Midbrain (tissue), 1 donor: Measurements from ENCODE around the gene LRIG1.
A peak's percentile ranks its signal among the peaks of the same experiment; 100 is the strongest.

Source experiments
- DNase-seq: peaks from one replicate; lab custom pipeline; 2025; lab: John Stamatoyannopoulos, UW

LRIG1 gene

GRCh38 chr3:66500576-66501482 is at the start of gene LRIG1:
Gene LRIG1, minus strand, starts transcription at chr3:66501022. Its CDS starts 615 bp downstream, at chr3:66500407.
- DNase-seq: peak; percentile 99

DNA sequence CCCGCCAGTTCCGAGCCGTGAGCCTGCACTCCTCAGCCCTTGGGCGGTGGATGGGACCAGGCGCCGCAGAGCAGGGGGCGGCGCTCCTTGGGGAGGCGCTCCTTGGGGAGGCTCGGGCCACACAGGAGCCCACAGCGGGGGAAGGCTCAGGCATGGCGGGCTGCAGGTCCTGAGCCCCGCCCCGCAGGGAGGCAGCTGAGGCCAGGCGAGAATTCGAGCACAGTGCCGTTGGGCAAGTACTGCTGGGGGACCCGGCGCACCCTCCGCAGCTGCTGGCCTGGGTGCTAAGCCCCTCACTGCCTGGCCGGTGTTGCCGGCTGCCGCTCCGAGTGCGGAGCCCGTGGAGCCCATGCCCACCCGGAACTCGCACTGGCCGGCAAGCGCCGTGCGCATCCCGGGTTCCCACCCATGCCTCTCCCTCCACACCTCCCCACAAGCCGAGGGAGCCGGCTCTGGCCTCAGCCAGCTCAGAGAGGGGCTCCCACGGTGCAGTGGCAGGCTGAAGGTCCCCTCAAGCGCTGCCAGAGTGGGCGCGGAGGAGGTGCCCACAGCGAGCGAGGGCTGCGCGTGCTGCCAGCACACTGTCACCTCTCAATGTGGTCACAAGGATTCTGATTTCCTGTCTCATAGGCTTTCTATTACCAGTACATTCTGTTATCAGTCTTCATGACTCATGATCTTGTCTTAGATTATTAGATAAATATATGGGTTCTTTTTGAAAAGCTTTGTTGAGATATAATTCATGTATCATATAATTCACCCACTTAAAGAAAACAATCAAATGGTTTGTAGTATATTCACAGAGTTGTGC is 44.0 kb upstream of the LRIG1 start:
- no peak for DNase-seq

DNA sequence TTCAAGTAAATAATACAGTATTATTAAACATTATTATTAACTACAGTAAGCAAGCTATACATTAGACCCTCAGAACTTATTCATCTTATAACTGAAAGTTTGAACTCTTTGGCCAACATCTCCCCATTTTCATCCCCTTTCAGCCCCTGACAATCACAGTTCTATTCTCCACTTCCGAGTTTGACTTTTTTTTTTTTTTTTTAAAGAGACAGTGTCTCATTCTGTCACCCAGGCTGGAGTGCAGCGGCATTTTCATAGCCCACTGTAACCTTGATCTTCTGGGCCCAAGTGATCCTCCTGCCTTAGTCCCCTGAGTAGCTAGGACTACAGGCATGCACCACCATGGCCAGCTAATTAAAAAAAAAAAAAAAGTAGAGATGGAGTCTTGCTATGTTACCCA is 41.3 kb upstream of the LRIG1 start:
- no peak for DNase-seq

- DNase-seq: no peak
Measured at GRCh38 chr3:66539466-66539989, 38.7 kb upstream of the LRIG1 start.

GRCh38 chr3:66538390-66538789 is 37.6 kb upstream of the LRIG1 start:
- DNase-seq: peak; percentile 20

GRCh38 chr3:66537735-66538134 is 36.9 kb upstream of the LRIG1 start:
- DNase-seq: peak; percentile 21

- DNase-seq: no peak
Measured at GRCh38 chr3:66536791-66537190, 36.0 kb upstream of the LRIG1 start.

GRCh38 chr3:66534304-66534845 is 33.6 kb upstream of the LRIG1 start:
- no peak for DNase-seq

GRCh38 chr3:66532613-66533012 is 31.8 kb upstream of the LRIG1 start:
- no peak for DNase-seq

DNA sequence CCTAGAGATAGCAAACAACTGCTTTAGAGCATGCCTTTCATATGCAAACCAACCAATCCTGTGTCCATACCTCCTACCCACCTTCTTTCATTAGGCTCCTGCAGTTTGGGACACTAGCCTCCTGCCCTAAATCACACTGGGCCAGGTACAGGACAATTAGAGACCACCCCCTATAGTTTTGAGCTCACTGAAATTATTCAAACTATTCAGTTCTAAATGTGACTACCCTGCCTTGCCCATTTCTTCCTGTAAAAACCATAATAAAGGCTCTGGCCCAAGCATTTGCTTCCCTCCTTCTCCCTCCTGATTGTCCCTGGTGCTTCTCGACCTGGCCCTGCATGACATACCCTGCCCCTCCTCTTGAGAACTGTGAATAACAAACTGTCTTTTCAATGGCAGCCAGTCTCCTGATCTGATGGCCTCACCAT is 31.4 kb upstream of the LRIG1 start:
- DNase-seq: no peak

DNA sequence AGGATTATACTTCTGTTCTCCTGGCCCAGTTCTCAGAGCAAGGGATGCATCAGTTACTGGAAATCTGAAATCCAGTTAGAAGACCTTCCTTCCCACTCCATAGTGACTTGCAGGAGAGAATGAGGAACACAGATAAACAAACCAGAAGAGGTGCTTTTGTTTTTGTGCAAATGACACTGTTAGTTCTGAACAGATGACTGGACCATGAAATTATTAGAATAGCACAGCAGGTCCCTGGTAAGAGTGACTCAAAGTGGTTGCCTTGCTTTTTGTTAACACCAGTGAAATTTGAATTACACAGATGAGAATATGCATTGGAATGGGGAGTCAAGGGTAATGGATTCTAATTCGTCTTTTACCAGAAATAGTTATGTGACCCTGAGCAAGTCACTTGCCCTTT is 30.4 kb upstream of the LRIG1 start:
- DNase-seq: no peak

DNA sequence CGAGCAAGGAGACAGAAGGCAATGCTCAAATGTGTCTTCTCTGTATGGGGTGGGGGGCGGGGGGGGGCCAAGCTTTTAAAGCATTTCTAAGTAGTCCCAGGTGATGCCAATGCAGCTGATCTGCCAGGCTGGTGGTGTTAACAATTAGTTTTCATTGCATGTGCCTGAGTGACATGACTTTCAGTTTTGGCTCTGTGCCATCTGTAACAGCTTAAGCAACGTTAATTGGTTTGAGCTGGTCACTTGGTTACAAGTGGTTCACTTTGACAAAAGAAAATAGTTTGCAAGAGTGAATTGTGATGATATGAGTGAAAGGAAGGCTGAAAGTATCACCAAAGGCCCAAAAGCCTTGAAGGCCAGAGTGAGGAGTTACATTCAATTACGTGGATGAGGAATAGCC is 26.4 kb upstream of the LRIG1 start:
- DNase-seq: no peak

GRCh38 chr3:66525771-66526170 is 24.9 kb upstream of the LRIG1 start:
- DNase-seq: no peak

GRCh38 chr3:66520724-66521123 is 19.9 kb upstream of the LRIG1 start:
- DNase-seq: no peak

DNA sequence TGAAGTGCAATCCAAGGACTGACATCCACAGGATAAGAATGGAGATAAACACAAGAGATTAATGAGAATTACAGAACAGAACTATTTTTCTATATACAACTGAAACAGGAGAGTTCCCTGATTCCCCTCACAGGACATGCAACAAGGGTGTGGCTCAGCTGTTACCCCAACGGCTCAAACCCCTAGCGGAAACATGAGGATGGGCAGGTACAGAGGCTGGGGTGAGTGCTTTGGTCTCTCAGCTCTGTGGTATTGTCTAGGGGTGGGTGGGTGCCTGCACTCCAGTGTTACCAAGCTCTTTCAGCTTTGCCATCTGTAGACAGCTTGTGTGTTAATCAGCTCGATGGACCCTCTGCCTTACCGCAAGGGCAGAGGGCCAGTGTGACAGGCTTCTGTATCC is 17.8 kb upstream of the LRIG1 start:
- DNase-seq: no peak

- DNase-seq: no peak
Measured at GRCh38 chr3:66518126-66518525, 17.3 kb upstream of the LRIG1 start.

GRCh38 chr3:66517241-66517640 is 16.4 kb upstream of the LRIG1 start:
- DNase-seq: no peak

- no peak for DNase-seq
Measured at GRCh38 chr3:66508461-66508860, 7.6 kb upstream of the LRIG1 start.

DNA sequence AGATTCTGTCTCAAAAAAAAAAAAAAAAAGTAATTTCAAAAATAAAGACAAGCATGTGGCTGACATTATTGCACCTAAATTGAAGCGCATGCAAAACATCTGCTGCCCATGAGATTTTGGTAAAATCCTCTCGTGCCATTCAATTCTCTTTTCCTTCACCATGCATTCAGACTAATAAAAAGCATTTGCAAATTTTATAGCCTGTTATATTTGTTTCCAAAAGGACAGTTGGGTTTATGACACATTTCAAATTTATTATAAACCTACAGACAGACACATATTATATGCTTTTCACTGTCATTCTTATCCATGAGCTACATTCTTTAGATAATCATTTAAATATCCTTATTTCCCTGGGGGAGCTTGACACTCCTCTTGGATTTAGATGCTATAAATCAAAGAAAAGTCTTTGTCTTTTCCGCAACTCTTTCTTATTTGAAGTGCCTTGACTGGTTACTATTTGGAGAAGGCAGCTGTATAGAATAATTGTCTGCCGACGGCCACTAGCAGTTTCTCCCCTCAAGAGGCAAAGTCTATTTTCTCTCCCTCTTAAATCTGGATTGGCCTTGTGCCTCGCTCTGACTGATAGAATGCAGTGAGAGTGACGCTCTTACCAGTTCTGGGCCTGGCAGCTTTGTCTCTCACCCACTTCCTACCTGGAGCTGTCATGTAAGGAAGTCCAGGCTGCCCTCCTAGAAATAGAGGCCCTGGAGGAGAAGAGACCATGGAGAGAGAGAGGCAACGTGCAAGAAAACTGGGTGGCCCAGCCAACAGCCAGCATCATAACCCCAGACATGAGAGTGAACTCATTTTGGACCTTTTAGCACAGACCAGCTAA is 6.8 kb upstream of the LRIG1 start:
- no peak for DNase-seq

DNA sequence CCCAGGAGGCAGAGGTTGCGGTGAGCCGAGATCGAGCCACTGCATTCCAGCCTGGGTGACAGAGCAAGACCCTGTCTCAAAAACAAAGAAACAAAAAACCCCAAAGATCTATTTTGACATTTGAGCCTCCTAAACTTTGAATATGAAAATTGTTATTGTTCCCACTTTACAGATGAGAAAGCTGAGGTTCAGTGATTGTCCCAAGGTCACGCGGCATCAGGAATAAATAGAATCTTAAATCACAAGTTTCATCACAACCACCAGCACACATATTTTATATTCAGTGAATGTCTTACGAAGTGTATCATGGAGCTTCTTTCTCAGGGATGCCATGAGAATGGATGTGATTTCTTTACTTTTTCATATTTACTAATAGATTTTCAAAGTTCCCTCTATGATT is 5.3 kb upstream of the LRIG1 start:
- DNase-seq: no peak

- DNase-seq: no peak
Measured at GRCh38 chr3:66504850-66505641, 4.2 kb upstream of the LRIG1 start.
